Choroid plexus epithelial cell (primary cell): Measurements from ENCODE around the gene CLP1.

Experiments used
- DNase-seq: peaks from one replicate; pipeline ENCODE4 v3.0.0-alpha.2; 2010; ENCODE audit warnings: low read depth
- H3K4me3 ChIP-seq: 2 replicates; pipeline ENCODE4 v1.5.1; 2011; ENCODE audit warnings: low read depth, mild to moderate bottlenecking, control low read depth, low read length, moderate library complexity
- CTCF ChIP-seq: conservative IDR thresholded peaks from 2 replicates; pipeline ENCODE4 v1.5.1; 2011; ENCODE audit warnings: low read depth, mild to moderate bottlenecking, control low read depth, inconsistent platforms, low read length, moderate library complexity

CLP1 gene

DNA sequence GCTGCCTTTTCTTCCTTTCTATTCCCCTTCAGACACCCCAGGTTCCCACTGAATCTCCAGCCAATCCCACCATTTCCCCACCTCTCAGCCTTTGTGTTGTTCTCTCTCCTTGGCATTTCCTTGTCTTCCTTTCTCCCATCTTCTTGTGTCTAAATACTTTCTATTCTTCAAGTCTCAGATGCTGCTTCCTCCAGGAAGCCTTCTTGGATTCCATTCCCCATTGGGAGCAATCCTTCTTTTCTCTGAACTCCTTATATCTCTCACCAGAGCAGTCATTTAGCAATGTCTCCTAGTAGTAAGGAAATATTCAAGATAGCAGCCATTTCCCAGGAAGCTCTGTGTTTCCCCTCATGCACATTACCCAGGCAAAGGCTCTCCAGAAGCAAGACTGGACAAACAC lies 23.3 kb upstream of the CLP1 start:
- no peak for DNase-seq
- H3K4me3 ChIP-seq: no peak overlapping the region
- TF ChIP-seq CTCF: no peak

- H3K4me3 ChIP-seq: no peak overlapping the region
- no peak for TF ChIP-seq CTCF
- DNase-seq: no peak
These were observed 22.3 kb upstream of the CLP1 start for GRCh38 chr11:57635246-57635645.

GRCh38 chr11:57637626-57638004 lies 19.9 kb upstream of the CLP1 start:
- peak overlapping the region; percentile 94 for H3K4me3 ChIP-seq
- no peak for DNase-seq
- no peak for TF ChIP-seq CTCF

GRCh38 chr11:57638005-57638781 lies 19.4 kb upstream of the CLP1 start:
- DNase-seq: peak; percentile 87
- TF ChIP-seq CTCF: no peak
- H3K4me3 ChIP-seq: peak overlapping the region; percentile 94

GRCh38 chr11:57638811-57639320 lies 18.7 kb upstream of the CLP1 start:
- H3K4me3 ChIP-seq: peak overlapping the region; percentile 94
- no peak for DNase-seq

GRCh38 chr11:57639321-57640067 lies 18.1 kb upstream of the CLP1 start:
- peak; percentile 89 for DNase-seq
- no peak for TF ChIP-seq CTCF
- peak overlapping the region; percentile 94 for H3K4me3 ChIP-seq

More at GRCh38 chr11:57638811-57639320, 18.7 kb upstream of the CLP1 start:
- TF ChIP-seq CTCF: no peak
